Measurements from ENCODE around the gene MTHFD2L. TPM values are rescaled to one million over a fixed set of nuclear protein-coding genes. Genes with fewer than 3 reads are reported as not detected.

The MTHFD2L gene
- total and polyA plus RNA-seq, 4 donors, result 27.2 to 48.1 (median 38.3) TPM

- DNase-seq (ENCODE audit: low read depth in 4 of 6, low spot score in 6 of 6), result peak in 5 of 6 donors; percentile 13 to 71 (median 33)
- no peaks in the 10 kb centered on the region for H3K36me3 ChIP-seq (ENCODE audit: control insufficient read depth, insufficient read depth, low read length)
- no peaks in the 10 kb centered on the region for H3K9me3 ChIP-seq (ENCODE audit: control insufficient read depth, insufficient read depth, low read length)
- no peaks in the 10 kb centered on the region for H3K27me3 ChIP-seq (ENCODE audit: control insufficient read depth, insufficient read depth, low read length)
- H3K4me1 ChIP-seq (ENCODE audit: control insufficient read depth, insufficient read depth, low read length), result no peaks in the 10 kb centered on the region
- no peak overlapping the region for H3K4me3 ChIP-seq (ENCODE audit: low read depth, low read length)
- no CpG with 5 or more reads among the region's 4 CpGs for WGBS (ENCODE audit: insufficient coverage)
- no peak overlapping the region for H3K27ac ChIP-seq (ENCODE audit: low read depth, low read length)
These were observed 71.0 kb downstream of the MTHFD2L start for GRCh38 chr4:74228691-74229640.

DNA sequence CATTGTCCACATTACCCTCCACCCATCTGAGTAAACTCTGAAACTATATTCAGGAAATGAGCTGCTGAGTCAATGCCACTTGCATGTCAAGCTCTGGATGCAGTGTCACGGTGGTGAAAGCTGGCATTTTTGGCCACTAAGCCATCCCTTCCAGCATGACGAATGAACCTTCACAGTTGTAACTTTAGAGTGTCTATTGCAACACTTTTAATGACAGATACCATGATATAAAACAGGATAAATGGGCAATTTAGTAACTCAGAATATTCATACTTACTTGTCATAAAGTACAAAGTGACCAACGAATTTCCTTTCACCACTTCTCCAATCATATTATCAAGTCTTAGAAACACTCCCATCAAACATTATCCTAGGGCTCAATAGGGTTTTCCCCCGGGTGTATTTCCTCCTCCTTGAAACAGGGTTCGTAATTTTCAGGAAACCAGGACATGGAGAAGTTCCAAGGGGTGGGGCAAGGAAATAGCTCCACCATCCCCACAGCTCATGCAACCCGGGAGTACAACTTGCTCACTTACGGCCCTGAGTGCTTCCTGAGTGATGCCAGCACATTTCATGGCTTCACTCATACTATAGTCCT, 73.1 kb downstream of the MTHFD2L start:
- 93% methylated on average over 3 of the region's 7 CpGs for WGBS (ENCODE audit: insufficient coverage)
- no peak overlapping the region for H3K27ac ChIP-seq (ENCODE audit: low read depth, low read length)
- no peak for DNase-seq (ENCODE audit: low read depth in 4 of 6, low spot score in 6 of 6)

GRCh38 chr4:74235135-74235534, 77.2 kb downstream of the MTHFD2L start:
- Histone ChIP-seq H3K27me3 (ENCODE audit: control insufficient read depth, insufficient read depth, low read length) (no peaks in the 10 kb centered on the region), H3K9me3 (ENCODE audit: control insufficient read depth, insufficient read depth, low read length) (no peaks in the 10 kb centered on the region), H3K4me3 (ENCODE audit: low read depth, low read length) (no peak overlapping the region), H3K36me3 (ENCODE audit: control insufficient read depth, insufficient read depth, low read length) (no peaks in the 10 kb centered on the region), H3K27ac (ENCODE audit: low read depth, low read length) (no peak overlapping the region), H3K4me1 (ENCODE audit: control insufficient read depth, insufficient read depth, low read length) (no peaks in the 10 kb centered on the region)
- no peak for DNase-seq (ENCODE audit: low read depth in 4 of 6, low spot score in 6 of 6)

More for the DNA sequence above, 73.1 kb downstream of the MTHFD2L start:
- Histone ChIP-seq H3K4me3 (ENCODE audit: low read depth, low read length) (no peak overlapping the region), H3K9me3 (ENCODE audit: control insufficient read depth, insufficient read depth, low read length) (no peaks in the 10 kb centered on the region), H3K36me3 (ENCODE audit: control insufficient read depth, insufficient read depth, low read length) (no peaks in the 10 kb centered on the region), H3K4me1 (ENCODE audit: control insufficient read depth, insufficient read depth, low read length) (no peaks in the 10 kb centered on the region), H3K27me3 (ENCODE audit: control insufficient read depth, insufficient read depth, low read length) (no peaks in the 10 kb centered on the region)

- no peak for DNase-seq (ENCODE audit: low read depth in 4 of 6, low spot score in 6 of 6)
- H3K27ac ChIP-seq (ENCODE audit: low read depth, low read length), result no peak overlapping the region
- H3K4me3 ChIP-seq (ENCODE audit: low read depth, low read length), result no peak overlapping the region
- no peaks in the 10 kb centered on the region for H3K36me3 ChIP-seq (ENCODE audit: control insufficient read depth, insufficient read depth, low read length)
- WGBS (ENCODE audit: insufficient coverage), result 100% methylated on average over 2 of the region's 3 CpGs
- no peaks in the 10 kb centered on the region for H3K27me3 ChIP-seq (ENCODE audit: control insufficient read depth, insufficient read depth, low read length)
- no peaks in the 10 kb centered on the region for H3K9me3 ChIP-seq (ENCODE audit: control insufficient read depth, insufficient read depth, low read length)
- no peaks in the 10 kb centered on the region for H3K4me1 ChIP-seq (ENCODE audit: control insufficient read depth, insufficient read depth, low read length)
These were observed 79.6 kb downstream of the MTHFD2L start for GRCh38 chr4:74237425-74237966.

DNA sequence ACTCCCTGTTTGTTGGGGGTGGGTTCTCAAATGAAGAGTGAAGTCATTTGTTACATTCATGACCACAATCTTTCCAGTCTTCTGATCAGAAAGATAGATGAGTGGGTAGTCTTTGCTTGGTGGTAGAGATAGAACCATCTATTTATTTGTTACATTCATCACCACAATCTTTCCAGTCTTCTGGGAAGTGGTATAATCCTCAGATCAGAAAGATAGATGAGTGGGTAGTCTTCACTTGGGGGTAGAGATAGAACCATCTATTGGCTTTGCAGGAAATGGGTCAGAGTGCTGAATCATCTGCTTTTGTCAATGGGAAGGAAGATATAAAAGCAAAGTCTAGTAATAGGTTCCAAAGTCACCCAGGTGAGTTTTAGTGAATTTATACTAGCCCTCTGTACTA, 86.1 kb downstream of the MTHFD2L start:
- no peak for DNase-seq (ENCODE audit: low read depth in 4 of 6, low spot score in 6 of 6)
- H3K4me1 ChIP-seq (ENCODE audit: control insufficient read depth, insufficient read depth, low read length), result no peaks in the 10 kb centered on the region
- H3K36me3 ChIP-seq (ENCODE audit: control insufficient read depth, insufficient read depth, low read length), result no peaks in the 10 kb centered on the region
- H3K27me3 ChIP-seq (ENCODE audit: control insufficient read depth, insufficient read depth, low read length), result no peaks in the 10 kb centered on the region
- H3K4me3 ChIP-seq (ENCODE audit: low read depth, low read length), result no peak overlapping the region
- no peaks in the 10 kb centered on the region for H3K9me3 ChIP-seq (ENCODE audit: control insufficient read depth, insufficient read depth, low read length)
- H3K27ac ChIP-seq (ENCODE audit: low read depth, low read length), result no peak overlapping the region

DNA sequence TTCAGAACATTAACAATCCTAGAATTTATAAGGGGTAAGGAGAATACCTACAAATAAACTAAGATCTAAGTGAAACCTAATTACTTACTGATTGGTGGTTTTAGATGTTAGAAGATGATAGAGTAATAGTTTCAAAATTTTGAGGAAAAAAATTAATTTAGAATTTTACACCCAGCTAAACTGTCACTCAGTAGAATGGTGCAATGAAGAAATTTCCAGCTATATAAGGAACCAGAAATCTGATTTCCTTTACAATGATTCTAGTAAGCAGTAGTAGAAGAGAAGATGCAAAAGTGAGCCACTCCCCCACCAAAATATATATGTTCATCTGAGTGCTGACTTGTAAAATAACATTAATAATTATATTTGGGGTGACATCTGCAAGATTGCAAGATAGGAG, 95.0 kb downstream of the MTHFD2L start:
- Histone ChIP-seq H3K27me3 (ENCODE audit: control insufficient read depth, insufficient read depth, low read length) (no peaks in the 10 kb centered on the region), H3K36me3 (ENCODE audit: control insufficient read depth, insufficient read depth, low read length) (no peaks in the 10 kb centered on the region), H3K4me3 (ENCODE audit: low read depth, low read length) (no peak overlapping the region), H3K4me1 (ENCODE audit: control insufficient read depth, insufficient read depth, low read length) (no peaks in the 10 kb centered on the region), H3K27ac (ENCODE audit: low read depth, low read length) (no peak overlapping the region), H3K9me3 (ENCODE audit: control insufficient read depth, insufficient read depth, low read length) (peaks cover 3% of the 10 kb centered on the region)
- no peak for DNase-seq (ENCODE audit: low read depth in 4 of 6, low spot score in 6 of 6)

DNA sequence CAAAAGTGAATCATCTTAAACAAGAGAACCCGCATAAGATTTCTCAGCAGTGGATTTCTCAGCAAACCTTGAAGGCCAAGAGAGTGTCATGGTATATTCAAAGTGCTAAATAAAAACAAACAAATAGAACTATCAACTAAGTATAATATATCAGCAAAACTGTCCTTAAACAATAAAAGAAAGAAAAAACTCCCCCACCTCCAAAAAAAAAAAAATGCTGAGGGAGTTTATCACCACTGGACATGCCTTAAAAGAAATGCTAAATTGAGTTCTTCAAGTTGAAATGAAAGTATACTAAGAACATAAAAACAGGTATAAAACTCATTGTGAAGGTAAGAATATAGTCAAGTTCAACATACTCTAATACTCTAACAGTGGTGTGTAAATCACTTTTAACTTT, 96.5 kb downstream of the MTHFD2L start:
- WGBS (ENCODE audit: insufficient coverage), result no CpG with 5 or more reads among the region's 1 CpG
- Histone ChIP-seq H3K27me3 (ENCODE audit: control insufficient read depth, insufficient read depth, low read length) (no peaks in the 10 kb centered on the region), H3K36me3 (ENCODE audit: control insufficient read depth, insufficient read depth, low read length) (no peaks in the 10 kb centered on the region), H3K27ac (ENCODE audit: low read depth, low read length) (no peak overlapping the region), H3K4me3 (ENCODE audit: low read depth, low read length) (no peak overlapping the region), H3K4me1 (ENCODE audit: control insufficient read depth, insufficient read depth, low read length) (no peaks in the 10 kb centered on the region), H3K9me3 (ENCODE audit: control insufficient read depth, insufficient read depth, low read length) (peaks cover 3% of the 10 kb centered on the region)
- no peak for DNase-seq (ENCODE audit: low read depth in 4 of 6, low spot score in 6 of 6)

DNA sequence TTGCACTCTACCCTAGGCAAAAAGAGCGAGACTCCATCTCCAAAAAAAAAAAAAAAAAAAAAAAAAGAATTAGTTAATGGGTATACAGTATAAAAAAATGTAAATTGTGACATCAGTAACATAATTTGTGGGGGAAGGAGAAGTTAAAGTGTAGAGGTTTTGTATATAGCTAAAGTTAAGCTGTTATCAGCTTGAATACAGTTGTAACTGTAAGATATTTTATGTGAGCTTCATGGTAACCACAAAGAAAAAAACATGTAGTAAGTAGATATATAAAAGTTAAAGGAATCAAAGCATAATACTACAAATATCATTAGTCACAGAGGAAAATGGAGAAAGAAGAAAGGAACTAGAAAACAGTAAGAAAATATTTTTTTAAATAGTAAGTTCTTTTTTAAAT, 97.2 kb downstream of the MTHFD2L start:
- Histone ChIP-seq H3K27ac (ENCODE audit: low read depth, low read length) (no peak overlapping the region), H3K27me3 (ENCODE audit: control insufficient read depth, insufficient read depth, low read length) (no peaks in the 10 kb centered on the region), H3K36me3 (ENCODE audit: control insufficient read depth, insufficient read depth, low read length) (no peaks in the 10 kb centered on the region), H3K9me3 (ENCODE audit: control insufficient read depth, insufficient read depth, low read length) (peaks cover 3% of the 10 kb centered on the region), H3K4me3 (ENCODE audit: low read depth, low read length) (no peak overlapping the region), H3K4me1 (ENCODE audit: control insufficient read depth, insufficient read depth, low read length) (no peaks in the 10 kb centered on the region)
- no CpG with 5 or more reads among the region's 1 CpG for WGBS (ENCODE audit: insufficient coverage)
- no peak for DNase-seq (ENCODE audit: low read depth in 4 of 6, low spot score in 6 of 6)

DNA sequence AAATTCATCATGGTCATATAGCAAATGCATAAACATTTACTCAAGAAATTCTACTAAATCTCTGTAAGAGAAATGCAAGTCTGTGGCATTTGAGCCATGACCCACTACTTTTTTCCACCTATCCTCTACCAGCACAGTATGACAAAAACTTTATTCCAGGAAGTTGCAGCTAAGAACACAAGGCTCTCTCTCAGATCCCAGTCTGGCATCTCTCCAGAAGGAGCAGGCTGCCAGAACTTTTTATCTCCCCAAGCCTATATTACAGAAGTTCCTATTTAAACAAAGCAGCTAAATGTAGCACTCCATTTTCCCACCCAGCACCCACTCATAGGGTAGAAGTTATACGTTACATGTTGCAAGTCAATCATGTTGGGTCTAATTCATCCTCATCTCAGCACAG, 101.0 kb downstream of the MTHFD2L start:
- H3K36me3 ChIP-seq (ENCODE audit: control insufficient read depth, insufficient read depth, low read length), result no peaks in the 10 kb centered on the region
- H3K4me1 ChIP-seq (ENCODE audit: control insufficient read depth, insufficient read depth, low read length), result no peaks in the 10 kb centered on the region
- WGBS (ENCODE audit: insufficient coverage), result 80% methylated on average over 1 of the region's 1 CpG
- no peaks in the 10 kb centered on the region for H3K27me3 ChIP-seq (ENCODE audit: control insufficient read depth, insufficient read depth, low read length)
- no peak overlapping the region for H3K27ac ChIP-seq (ENCODE audit: low read depth, low read length)
- no peaks in the 10 kb centered on the region for H3K9me3 ChIP-seq (ENCODE audit: control insufficient read depth, insufficient read depth, low read length)
- DNase-seq (ENCODE audit: low read depth in 4 of 6, low spot score in 6 of 6), result peak in 3 of 6 donors; percentile 19 to 65 (median 60)
- no peak overlapping the region for H3K4me3 ChIP-seq (ENCODE audit: low read depth, low read length)

- no peak overlapping the region for H3K27ac ChIP-seq (ENCODE audit: low read depth, low read length)
- H3K36me3 ChIP-seq (ENCODE audit: control insufficient read depth, insufficient read depth, low read length), result no peaks in the 10 kb centered on the region
- H3K27me3 ChIP-seq (ENCODE audit: control insufficient read depth, insufficient read depth, low read length), result no peaks in the 10 kb centered on the region
- no peak overlapping the region for H3K4me3 ChIP-seq (ENCODE audit: low read depth, low read length)
- H3K4me1 ChIP-seq (ENCODE audit: control insufficient read depth, insufficient read depth, low read length), result no peaks in the 10 kb centered on the region
- WGBS (ENCODE audit: insufficient coverage), result no CpG with 5 or more reads among the region's 1 CpG
- no peak for DNase-seq (ENCODE audit: low read depth in 4 of 6, low spot score in 6 of 6)
- H3K9me3 ChIP-seq (ENCODE audit: control insufficient read depth, insufficient read depth, low read length), result no peaks in the 10 kb centered on the region
These were observed 102.1 kb downstream of the MTHFD2L start for GRCh38 chr4:74260036-74260435.

All from spinal cord (tissue), 10 donors.